Middle frontal gyrus (tissue), 1 donor: Measurements from ENCODE around the gene KRTAP5-3.
A peak's percentile ranks its signal among the peaks of the same experiment; 100 is the strongest.

ENCODE experiments used
- DNase-seq: peaks from one replicate; pipeline ENCODE4 v3.0.0-alpha.2; 2015; ENCODE audit warnings: low spot score; ENCODE audit errors: extremely low spot score

KRTAP5-3 gene

GRCh38 chr11:1565173-1565903 lies 42.9 kb downstream of the KRTAP5-3 start:
- DNase-seq, result no peak

DNA sequence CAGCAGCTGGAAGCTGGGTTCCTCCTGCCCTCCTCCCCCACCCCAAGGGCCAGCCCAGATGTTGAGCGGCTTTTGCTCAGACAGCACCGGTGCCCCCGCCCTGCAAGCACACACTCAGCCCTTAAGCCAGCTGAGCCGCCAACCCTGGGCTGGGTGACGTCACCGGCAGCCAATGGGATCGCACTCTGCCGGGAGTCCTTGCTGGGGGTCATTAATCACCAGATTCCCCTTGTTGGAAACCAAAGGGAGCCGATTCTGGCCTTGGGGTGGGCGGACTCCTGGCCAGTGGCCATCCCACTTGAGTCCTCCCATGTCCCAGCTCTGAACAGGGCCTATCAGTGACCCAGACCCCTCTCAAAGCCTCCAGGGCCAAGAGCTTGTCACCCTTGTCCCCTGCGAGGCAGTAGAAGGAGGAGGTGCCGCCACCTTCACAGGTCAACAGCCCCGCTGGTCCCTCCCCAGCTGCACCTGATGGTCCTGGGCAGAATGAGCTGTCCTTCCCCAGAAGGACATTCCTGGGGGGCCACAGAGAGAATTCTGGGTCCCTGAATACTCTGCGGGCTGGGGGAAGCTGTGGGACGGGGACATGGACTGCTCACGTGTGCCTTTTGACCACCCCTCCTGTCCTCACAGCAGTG lies 43.6 kb downstream of the KRTAP5-3 start:
- no peak for DNase-seq

- DNase-seq, result no peak
Observed at GRCh38 chr11:1563697-1564534, 44.3 kb downstream of the KRTAP5-3 start.

- DNase-seq, result no peak
Observed at GRCh38 chr11:1563149-1563638, 45.1 kb downstream of the KRTAP5-3 start.

DNA sequence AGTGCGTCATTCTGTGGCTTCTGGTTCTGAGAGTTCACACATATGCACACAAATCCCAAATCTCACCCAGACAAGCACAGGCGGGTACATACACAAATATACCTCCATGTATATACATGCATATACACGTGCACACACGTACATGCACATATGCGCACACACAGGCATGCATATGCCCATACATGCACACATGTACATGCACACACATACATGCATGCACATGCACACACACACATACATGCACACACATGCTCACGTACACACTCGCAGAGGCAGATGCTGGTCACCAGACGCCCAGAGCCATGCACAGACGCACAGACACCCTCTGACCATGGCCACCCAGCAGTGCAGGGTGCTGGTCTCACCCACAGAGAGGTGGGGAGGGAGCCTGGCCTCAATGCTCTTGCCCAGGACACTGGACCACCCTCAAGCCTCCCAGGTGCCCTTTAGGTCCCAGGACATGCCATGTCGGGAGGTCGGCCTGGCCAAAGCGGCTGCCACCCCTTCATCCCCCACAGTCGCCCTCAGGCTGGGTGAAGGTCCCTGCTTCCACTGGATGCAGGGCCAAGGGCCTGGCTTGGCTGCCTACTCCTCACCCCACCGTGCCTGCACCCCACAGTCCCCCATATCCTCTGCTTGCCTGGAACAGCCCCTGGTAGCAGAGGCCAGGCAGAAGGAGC lies 45.7 kb downstream of the KRTAP5-3 start:
- DNase-seq, result no peak

DNA sequence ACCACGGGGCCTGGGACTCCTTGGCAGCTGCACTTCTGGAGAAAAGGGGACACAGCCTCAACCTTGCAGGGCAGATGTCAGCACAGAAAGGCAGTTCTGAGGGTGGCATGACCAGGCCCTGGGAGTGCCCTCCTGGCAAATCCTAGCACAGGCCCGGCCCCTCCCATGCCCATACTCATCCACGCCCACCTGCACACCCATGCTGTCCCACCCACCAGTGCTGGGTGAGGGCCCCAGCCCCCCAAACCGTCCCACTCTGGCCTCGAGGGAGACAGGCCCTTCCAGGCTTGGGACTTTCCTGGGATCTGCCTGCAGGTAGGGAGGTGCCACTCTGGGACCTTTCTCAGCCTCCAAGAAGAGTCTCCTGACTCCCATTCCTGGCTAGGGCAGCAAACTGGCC lies 46.3 kb downstream of the KRTAP5-3 start:
- no peak for DNase-seq

GRCh38 chr11:1561266-1561665 lies 47.0 kb downstream of the KRTAP5-3 start:
- no peak for DNase-seq

DNA sequence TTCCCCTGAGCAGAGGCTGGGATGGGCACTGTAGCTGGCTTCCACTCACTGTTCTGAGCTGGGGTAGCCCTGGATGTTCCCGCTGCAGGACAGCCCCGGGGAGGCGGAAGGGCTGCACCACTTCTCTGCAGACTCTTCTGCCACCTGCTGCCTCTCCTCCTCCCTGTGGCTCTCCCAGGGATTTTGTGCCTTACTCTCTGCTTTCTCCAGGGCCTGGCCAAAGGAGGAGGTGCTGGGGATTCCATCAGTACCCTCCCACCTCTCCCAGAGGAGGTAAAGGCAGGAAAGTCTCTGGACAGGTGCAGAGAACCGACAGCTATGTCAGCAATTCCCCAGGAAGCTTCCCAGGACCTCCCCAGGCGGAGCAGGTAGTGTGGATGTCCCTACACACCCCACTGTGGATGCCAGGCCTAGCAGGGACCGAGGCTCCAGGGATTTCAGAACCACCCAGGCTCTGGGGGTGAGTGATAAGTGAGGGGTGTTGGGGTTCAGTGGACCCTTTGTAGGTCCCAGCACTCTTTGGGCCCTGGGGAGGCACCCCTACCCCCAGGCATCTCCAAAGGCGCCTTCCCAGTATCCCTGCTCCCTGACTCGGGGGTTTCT lies 47.5 kb downstream of the KRTAP5-3 start:
- DNase-seq, result no peak

DNA sequence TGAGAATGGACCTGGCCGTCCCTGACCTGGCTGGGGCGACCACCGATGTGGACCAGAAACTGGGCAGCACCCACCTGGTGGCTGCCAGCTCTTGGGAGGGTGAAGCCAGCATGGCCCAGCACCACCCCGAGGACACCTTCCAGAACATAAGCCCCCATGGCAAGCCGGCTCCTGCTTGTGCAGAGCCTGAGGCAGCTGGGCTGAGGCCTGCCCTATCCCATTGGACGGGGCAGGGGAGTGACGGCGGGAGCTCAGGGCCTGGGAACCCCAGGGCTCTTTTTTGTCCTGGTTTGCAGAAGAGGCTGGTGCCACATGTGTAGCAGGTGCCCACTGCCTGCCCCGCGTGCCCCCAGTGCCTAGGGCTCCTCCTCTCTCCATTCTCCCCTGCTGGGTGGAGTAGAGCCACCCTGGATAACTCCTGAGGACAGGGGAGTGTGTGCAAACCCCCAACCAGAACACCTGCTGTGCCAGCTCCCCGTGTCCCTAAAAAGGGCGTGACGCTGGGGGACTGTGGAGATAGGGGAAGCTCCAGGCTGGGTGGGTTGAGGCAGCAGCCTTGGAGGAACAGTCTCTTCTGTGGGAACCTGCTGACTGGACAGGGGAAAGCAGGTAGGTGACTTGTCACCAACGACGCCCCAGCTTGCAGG lies 48.1 kb downstream of the KRTAP5-3 start:
- DNase-seq, result no peak

DNA sequence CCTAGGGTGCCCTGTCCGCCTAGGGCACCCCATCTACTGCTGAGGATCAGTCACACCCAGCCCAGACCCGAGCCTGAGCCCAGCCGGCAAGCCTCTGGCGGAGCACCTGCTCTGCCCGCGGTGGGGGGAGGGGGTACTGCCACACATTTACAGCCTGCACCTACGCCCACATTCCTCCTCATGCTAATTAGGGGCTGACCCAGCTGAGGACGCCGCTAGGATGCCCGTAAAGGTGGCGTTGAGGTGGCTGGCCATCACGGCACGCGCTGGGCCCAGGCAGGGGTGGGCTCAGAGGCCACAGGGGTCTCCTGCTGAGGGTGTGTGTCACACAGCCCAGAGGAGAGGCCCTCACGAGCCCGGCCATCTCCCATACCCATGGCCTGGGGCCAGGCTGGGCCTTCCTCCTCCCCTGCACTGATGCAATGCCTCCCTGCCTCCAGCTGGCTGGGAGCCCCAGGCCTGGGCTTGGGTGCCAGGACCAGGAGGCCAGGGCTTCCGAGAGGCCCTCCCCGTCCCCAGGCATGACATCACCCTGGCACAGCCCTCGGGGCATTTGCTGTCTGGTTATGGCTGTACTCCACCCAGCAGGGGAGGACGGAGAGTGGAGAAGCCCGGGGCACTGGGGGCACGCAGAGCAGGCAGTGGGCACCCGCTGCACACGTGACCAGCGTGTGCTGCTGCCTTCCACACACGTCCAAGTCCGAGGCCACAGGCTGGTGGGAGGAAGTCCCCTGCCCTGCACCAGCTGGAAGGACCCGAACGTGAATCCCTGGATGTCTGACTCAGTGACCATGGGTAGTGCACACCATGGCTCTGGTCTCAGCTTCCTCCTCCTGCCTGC lies 48.9 kb downstream of the KRTAP5-3 start:
- DNase-seq, result peak; percentile 82

DNA sequence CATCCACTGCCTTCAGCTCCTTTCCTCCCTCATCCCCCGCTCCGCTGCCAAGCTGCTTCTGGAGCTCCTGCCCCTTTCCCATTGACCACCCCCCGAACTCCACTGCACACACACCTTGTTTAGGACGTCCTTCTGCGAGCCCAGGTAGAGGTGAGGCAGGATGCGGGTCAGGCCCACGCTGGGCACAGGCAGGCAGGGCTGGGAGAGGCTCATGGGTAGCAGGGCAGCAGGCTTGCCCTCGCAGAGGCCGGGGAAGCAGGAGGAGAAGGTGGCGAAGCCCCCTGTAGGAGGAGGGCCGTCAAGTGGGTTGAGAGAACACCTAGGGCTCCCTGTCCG lies 49.5 kb downstream of the KRTAP5-3 start:
- DNase-seq, result no peak

- DNase-seq, result no peak
Observed at GRCh38 chr11:1557904-1558774, 50.1 kb downstream of the KRTAP5-3 start.
